Measurements from ENCODE around the gene CELF5. TPM values are rescaled to one million over a fixed set of nuclear protein-coding genes. Genes with fewer than 3 reads are reported as not detected.

The CELF5 gene
- total RNA-seq, 1 experiment from 2014 or later = 2.5 TPM

DNA sequence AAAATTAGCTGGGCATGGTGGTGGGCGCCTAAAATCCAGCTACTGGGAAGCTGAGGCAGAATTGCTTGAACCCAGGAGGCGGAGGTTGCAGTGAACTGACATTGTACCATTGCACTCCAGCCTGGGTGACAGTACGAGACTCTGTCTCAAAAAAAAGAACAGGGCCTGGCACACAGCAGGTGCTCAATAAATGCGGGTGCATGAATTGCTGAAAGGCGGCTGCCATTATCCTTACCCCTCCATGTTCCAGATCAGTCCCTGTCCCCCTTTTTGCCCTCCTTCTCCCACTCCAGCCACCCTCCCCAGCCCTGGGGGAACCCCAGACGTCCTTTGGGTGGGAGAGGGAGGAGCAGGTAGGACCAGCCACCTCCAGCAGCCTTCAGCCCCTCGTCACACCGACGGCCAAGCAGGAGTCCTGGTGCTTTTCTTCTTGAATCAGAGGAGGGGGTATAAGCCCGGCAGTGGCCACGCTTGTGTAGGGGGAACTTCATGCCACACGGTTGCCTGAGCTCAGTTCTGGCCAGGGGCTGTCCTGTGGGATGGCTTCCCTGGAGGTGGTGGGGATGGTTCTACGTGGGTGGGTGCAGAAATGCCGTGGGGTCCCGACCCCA, 121.5 kb downstream of the CELF5 start:
- DNase-seq (ENCODE audit: low read depth, low spot score) = no peak
- Histone ChIP-seq H3K79me2 (ENCODE audit: insufficient read depth, low read length) (no peaks in the 10 kb centered on the region), H3K9ac (ENCODE audit: low read length) (no peak overlapping the region), H3K4me1 (ENCODE audit: control insufficient read depth in 1 of 2, insufficient read depth in 2 of 2, low read length in 2 of 2) (peaks cover 3 to 19% of the 10 kb centered on the region in 2 experiments), H3K9me2 (ENCODE audit: insufficient read depth) (no peaks in the 10 kb centered on the region), H3K9me3 (ENCODE audit: control insufficient read depth in 1 of 2, insufficient read depth in 1 of 2, low read depth in 1 of 2, low read length in 2 of 2) (no peaks in the 10 kb centered on the region), H3K27ac (ENCODE audit: low read depth, low read length) (no peak overlapping the region), H3K36me3 (ENCODE audit: control insufficient read depth in 1 of 2, insufficient read depth in 2 of 2, low read length in 2 of 2) (no peaks in the 10 kb centered on the region), H3K27me3 (ENCODE audit: insufficient read depth, low read length) (no peaks in the 10 kb centered on the region), H3K4me2 (ENCODE audit: low read length) (no peak overlapping the region), H4K20me1 (ENCODE audit: insufficient read depth) (no peaks in the 10 kb centered on the region), H3K4me3 (replicated peaks in 1 of 2; ENCODE audit: low read depth in 1 of 2, low read length in 2 of 2) (no peak overlapping the region), H2AFZ (ENCODE audit: low read depth, low read length, poor library complexity, severe bottlenecking) (no peak overlapping the region)
- POLR2A ChIA-PET = no interaction called here
- RAD21 ChIA-PET (ENCODE audit: low non-redundant PET in 1 of 2, low total read pairs in 2 of 2, uncharacterized antibody in 2 of 2, unreplicated experiment in 2 of 2) = no interaction called here
- intact Hi-C loops (cut with micrococcal nuclease) = no loop called here
- no TSS peak for BruUV-seq (replicated peaks)
- TF ChIP-seq POLR2AphosphoS5 (IDR thresholded peaks at IDR 0.05; ENCODE audit: low read depth, low read length) (no peak), SIN3A (IDR thresholded peaks at IDR 0.05; ENCODE audit: low read depth) (no peak), ZNF274 (IDR thresholded peaks at IDR 0.05; ENCODE audit: low read depth, low read length) (no peak), POLR2A (IDR thresholded peaks at IDR 0.05; ENCODE audit: borderline replicate concordance, extremely low read depth, insufficient read depth, insufficient read length) (no peak), YY1 (IDR thresholded peaks at IDR 0.05; ENCODE audit: extremely low read depth, insufficient replicate concordance, low read depth, low read length) (no peak), RAD21 (IDR thresholded peaks at IDR 0.05; ENCODE audit: low read depth) (no peak), CBX3 (IDR thresholded peaks at IDR 0.05; ENCODE audit: low read depth) (no peak), CEBPB (IDR thresholded peaks at IDR 0.05; ENCODE audit: low read depth) (no peak), TCF7L2 (IDR thresholded peaks at IDR 0.05; ENCODE audit: borderline replicate concordance, extremely low read depth, insufficient read depth, insufficient read length) (no peak), SRF (IDR thresholded peaks at IDR 0.05; ENCODE audit: low read depth) (no peak), EZH2phosphoT487 (IDR thresholded peaks at IDR 0.05; ENCODE audit: borderline replicate concordance) (no peak), EZH2 (IDR thresholded peaks at IDR 0.05) (no peak), EGR1 (IDR thresholded peaks at IDR 0.05; ENCODE audit: low read depth) (no peak), ELF1 (IDR thresholded peaks at IDR 0.05; ENCODE audit: borderline replicate concordance, low read depth) (no peak)
- TF ChIP-seq, protein P1, sequence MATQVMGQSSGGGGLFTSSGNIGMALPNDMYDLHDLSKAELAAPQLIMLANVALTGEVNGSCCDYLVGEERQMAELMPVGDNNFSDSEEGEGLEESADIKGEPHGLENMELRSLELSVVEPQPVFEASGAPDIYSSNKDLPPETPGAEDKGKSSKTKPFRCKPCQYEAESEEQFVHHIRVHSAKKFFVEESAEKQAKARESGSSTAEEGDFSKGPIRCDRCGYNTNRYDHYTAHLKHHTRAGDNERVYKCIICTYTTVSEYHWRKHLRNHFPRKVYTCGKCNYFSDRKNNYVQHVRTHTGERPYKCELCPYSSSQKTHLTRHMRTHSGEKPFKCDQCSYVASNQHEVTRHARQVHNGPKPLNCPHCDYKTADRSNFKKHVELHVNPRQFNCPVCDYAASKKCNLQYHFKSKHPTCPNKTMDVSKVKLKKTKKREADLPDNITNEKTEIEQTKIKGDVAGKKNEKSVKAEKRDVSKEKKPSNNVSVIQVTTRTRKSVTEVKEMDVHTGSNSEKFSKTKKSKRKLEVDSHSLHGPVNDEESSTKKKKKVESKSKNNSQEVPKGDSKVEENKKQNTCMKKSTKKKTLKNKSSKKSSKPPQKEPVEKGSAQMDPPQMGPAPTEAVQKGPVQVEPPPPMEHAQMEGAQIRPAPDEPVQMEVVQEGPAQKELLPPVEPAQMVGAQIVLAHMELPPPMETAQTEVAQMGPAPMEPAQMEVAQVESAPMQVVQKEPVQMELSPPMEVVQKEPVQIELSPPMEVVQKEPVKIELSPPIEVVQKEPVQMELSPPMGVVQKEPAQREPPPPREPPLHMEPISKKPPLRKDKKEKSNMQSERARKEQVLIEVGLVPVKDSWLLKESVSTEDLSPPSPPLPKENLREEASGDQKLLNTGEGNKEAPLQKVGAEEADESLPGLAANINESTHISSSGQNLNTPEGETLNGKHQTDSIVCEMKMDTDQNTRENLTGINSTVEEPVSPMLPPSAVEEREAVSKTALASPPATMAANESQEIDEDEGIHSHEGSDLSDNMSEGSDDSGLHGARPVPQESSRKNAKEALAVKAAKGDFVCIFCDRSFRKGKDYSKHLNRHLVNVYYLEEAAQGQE (IDR thresholded peaks at IDR 0.05; ENCODE audit: low read depth) = no peak
- TF ChIP-seq, protein P2, sequence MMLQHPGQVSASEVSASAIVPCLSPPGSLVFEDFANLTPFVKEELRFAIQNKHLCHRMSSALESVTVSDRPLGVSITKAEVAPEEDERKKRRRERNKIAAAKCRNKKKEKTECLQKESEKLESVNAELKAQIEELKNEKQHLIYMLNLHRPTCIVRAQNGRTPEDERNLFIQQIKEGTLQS (IDR thresholded peaks at IDR 0.05) = no peak
- TF ChIP-seq, protein P3, sequence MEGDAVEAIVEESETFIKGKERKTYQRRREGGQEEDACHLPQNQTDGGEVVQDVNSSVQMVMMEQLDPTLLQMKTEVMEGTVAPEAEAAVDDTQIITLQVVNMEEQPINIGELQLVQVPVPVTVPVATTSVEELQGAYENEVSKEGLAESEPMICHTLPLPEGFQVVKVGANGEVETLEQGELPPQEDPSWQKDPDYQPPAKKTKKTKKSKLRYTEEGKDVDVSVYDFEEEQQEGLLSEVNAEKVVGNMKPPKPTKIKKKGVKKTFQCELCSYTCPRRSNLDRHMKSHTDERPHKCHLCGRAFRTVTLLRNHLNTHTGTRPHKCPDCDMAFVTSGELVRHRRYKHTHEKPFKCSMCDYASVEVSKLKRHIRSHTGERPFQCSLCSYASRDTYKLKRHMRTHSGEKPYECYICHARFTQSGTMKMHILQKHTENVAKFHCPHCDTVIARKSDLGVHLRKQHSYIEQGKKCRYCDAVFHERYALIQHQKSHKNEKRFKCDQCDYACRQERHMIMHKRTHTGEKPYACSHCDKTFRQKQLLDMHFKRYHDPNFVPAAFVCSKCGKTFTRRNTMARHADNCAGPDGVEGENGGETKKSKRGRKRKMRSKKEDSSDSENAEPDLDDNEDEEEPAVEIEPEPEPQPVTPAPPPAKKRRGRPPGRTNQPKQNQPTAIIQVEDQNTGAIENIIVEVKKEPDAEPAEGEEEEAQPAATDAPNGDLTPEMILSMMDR (IDR thresholded peaks at IDR 0.05 in 2 of 3, conservative IDR thresholded peaks at IDR 0.05 in 1 of 3; ENCODE audit: borderline replicate concordance in 1 of 3, insufficient read depth in 1 of 3, low read depth in 2 of 3, low read length in 2 of 3) = no peak
- TF ChIP-seq, protein P4, sequence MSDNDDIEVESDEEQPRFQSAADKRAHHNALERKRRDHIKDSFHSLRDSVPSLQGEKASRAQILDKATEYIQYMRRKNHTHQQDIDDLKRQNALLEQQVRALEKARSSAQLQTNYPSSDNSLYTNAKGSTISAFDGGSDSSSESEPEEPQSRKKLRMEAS (IDR thresholded peaks at IDR 0.05) = no peak
- TF ChIP-seq, protein P5, sequence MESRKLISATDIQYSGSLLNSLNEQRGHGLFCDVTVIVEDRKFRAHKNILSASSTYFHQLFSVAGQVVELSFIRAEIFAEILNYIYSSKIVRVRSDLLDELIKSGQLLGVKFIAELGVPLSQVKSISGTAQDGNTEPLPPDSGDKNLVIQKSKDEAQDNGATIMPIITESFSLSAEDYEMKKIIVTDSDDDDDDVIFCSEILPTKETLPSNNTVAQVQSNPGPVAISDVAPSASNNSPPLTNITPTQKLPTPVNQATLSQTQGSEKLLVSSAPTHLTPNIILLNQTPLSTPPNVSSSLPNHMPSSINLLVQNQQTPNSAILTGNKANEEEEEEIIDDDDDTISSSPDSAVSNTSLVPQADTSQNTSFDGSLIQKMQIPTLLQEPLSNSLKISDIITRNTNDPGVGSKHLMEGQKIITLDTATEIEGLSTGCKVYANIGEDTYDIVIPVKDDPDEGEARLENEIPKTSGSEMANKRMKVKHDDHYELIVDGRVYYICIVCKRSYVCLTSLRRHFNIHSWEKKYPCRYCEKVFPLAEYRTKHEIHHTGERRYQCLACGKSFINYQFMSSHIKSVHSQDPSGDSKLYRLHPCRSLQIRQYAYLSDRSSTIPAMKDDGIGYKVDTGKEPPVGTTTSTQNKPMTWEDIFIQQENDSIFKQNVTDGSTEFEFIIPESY (IDR thresholded peaks at IDR 0.05; ENCODE audit: extremely low read depth, insufficient replicate concordance, low read length) = no peak
- CTCF ChIA-PET = no interaction called here
- no peak for ATAC-seq

Data from HCT116 (cell line).